ENCODE results near the gene AVPR1A. TPM values are rescaled to one million over a fixed set of nuclear protein-coding genes. Genes with fewer than 3 reads are reported as not detected.
"Not testable (repeated sequence)": the region's sequence is repeated elsewhere in the genome, so short reads cannot be mapped to it uniquely, and the experiment has no call there.

AVPR1A gene
- total RNA-seq, 1 experiment from 2014 or later, result not detected

- CTCF ChIA-PET, result no interaction called here
These were observed 19.3 kb upstream of the AVPR1A start for GRCh38 chr12:63170321-63170720.

GRCh38 chr12:63167741-63168140 lies 16.7 kb upstream of the AVPR1A start:
- H3K36me3 Mint-ChIP-seq (ENCODE audit: insufficient read depth, unreplicated experiment); H3K9me3 Mint-ChIP-seq (ENCODE audit: unreplicated experiment); BruUV-seq (replicated peaks); H3K36me3 ChIP-seq (ENCODE audit: control insufficient read depth, insufficient read depth, low read length); H3K4me3 ChIP-seq (ENCODE audit: low read depth, low read length); H3K9me3 ChIP-seq; H3K27ac Mint-ChIP-seq (ENCODE audit: unreplicated experiment); H3K4me1 Mint-ChIP-seq (ENCODE audit: low read depth, unreplicated experiment); H3K27me3 Mint-ChIP-seq (ENCODE audit: insufficient read depth, unreplicated experiment); H3K4me1 ChIP-seq; DNase-seq; CTCF ChIA-PET; H3K4me3 Mint-ChIP-seq (ENCODE audit: unreplicated experiment); H3K27me3 ChIP-seq (replicated peaks; ENCODE audit: control insufficient read depth, insufficient read depth, low read length); intact Hi-C loops (cut with micrococcal nuclease; ENCODE audit: unreplicated experiment); POLR2A ChIA-PET: not testable (repeated sequence)

More at GRCh38 chr12:63170321-63170720, 19.3 kb upstream of the AVPR1A start:
- POLR2A ChIA-PET, result no interaction called here
- Histone ChIP-seq H3K4me3 (ENCODE audit: low read depth, low read length) (no peak overlapping the region), H3K9me3 (0 out of 2 replicates have a peak, but pooled peaks cover 3% of the 10 kb centered on the region), H3K27me3 (replicated peaks; ENCODE audit: control insufficient read depth, insufficient read depth, low read length) (no peaks in the 10 kb centered on the region; the same call in 1 of the 2 replicates), H3K4me1 (no peaks in the 10 kb centered on the region), H3K36me3 (ENCODE audit: control insufficient read depth, insufficient read depth, low read length) (no peaks in the 10 kb centered on the region)
- no peak for DNase-seq
- no peak overlapping the region for H3K27ac Mint-ChIP-seq (ENCODE audit: unreplicated experiment)
- peaks cover 3% of the 10 kb centered on the region for H3K36me3 Mint-ChIP-seq (ENCODE audit: insufficient read depth, unreplicated experiment)
- no peaks in the 10 kb centered on the region for H3K4me1 Mint-ChIP-seq (ENCODE audit: low read depth, unreplicated experiment)
- peaks cover 7% of the 10 kb centered on the region for H3K9me3 Mint-ChIP-seq (ENCODE audit: unreplicated experiment)
- H3K4me3 Mint-ChIP-seq (ENCODE audit: unreplicated experiment), result no peak overlapping the region
- H3K27me3 Mint-ChIP-seq (ENCODE audit: insufficient read depth, unreplicated experiment), result no peaks in the 10 kb centered on the region
- BruUV-seq (replicated peaks), result no TSS peak
- intact Hi-C loops (cut with micrococcal nuclease; ENCODE audit: unreplicated experiment), result no loop called here
- no peak for TF ChIP-seq CTCF (IDR thresholded peaks at IDR 0.05; ENCODE audit: insufficient read depth in 1 of 2, low read depth in 1 of 2, low read length in 1 of 2, severe bottlenecking in 1 of 2, unreplicated experiment in 1 of 2)

GRCh38 chr12:63164911-63165310 lies 13.9 kb upstream of the AVPR1A start:
- ChIA-PET CTCF (no interaction called here), POLR2A (no interaction called here)
- H3K4me3 ChIP-seq (ENCODE audit: low read depth, low read length), result no peak overlapping the region
- no peak for TF ChIP-seq CTCF (IDR thresholded peaks at IDR 0.05; ENCODE audit: insufficient read depth in 1 of 2, low read depth in 1 of 2, low read length in 1 of 2, severe bottlenecking in 1 of 2, unreplicated experiment in 1 of 2)
- DNase-seq, result no peak
- H3K27ac Mint-ChIP-seq (ENCODE audit: unreplicated experiment), result no peak overlapping the region
- no peaks in the 10 kb centered on the region for H3K36me3 Mint-ChIP-seq (ENCODE audit: insufficient read depth, unreplicated experiment)
- no peaks in the 10 kb centered on the region for H3K4me1 Mint-ChIP-seq (ENCODE audit: low read depth, unreplicated experiment)
- no peak overlapping the region for H3K4me3 Mint-ChIP-seq (ENCODE audit: unreplicated experiment)
- H3K27me3 Mint-ChIP-seq (ENCODE audit: insufficient read depth, unreplicated experiment), result no peaks in the 10 kb centered on the region
- no peaks in the 10 kb centered on the region for H3K36me3 ChIP-seq (ENCODE audit: control insufficient read depth, insufficient read depth, low read length)
- no peaks in the 10 kb centered on the region for H3K4me1 ChIP-seq
- no peaks in the 10 kb centered on the region for H3K9me3 Mint-ChIP-seq (ENCODE audit: unreplicated experiment)
- no peaks in the 10 kb centered on the region for H3K9me3 ChIP-seq
- H3K27me3 ChIP-seq (replicated peaks; ENCODE audit: control insufficient read depth, insufficient read depth, low read length), result no peaks in the 10 kb centered on the region
- intact Hi-C loops (cut with micrococcal nuclease; ENCODE audit: unreplicated experiment), result no loop called here
- no TSS peak for BruUV-seq (replicated peaks)

GRCh38 chr12:63163541-63163940 lies 12.5 kb upstream of the AVPR1A start:
- H3K27me3 ChIP-seq (replicated peaks; ENCODE audit: control insufficient read depth, insufficient read depth, low read length), result no peaks in the 10 kb centered on the region
- intact Hi-C loops (cut with micrococcal nuclease; ENCODE audit: unreplicated experiment), result no loop called here
- H3K27ac Mint-ChIP-seq (ENCODE audit: unreplicated experiment), result no peak overlapping the region
- no peak overlapping the region for H3K4me3 Mint-ChIP-seq (ENCODE audit: unreplicated experiment)
- no peak for DNase-seq
- H3K4me3 ChIP-seq (ENCODE audit: low read depth, low read length), result no peak overlapping the region
- no peaks in the 10 kb centered on the region for H3K36me3 Mint-ChIP-seq (ENCODE audit: insufficient read depth, unreplicated experiment)
- ChIA-PET CTCF (no interaction called here), POLR2A (no interaction called here)
- no peak for TF ChIP-seq CTCF (IDR thresholded peaks at IDR 0.05; ENCODE audit: insufficient read depth in 1 of 2, low read depth in 1 of 2, low read length in 1 of 2, severe bottlenecking in 1 of 2, unreplicated experiment in 1 of 2)
- no peaks in the 10 kb centered on the region for H3K4me1 Mint-ChIP-seq (ENCODE audit: low read depth, unreplicated experiment)
- H3K36me3 ChIP-seq (ENCODE audit: control insufficient read depth, insufficient read depth, low read length), result no peaks in the 10 kb centered on the region
- H3K9me3 Mint-ChIP-seq (ENCODE audit: unreplicated experiment), result no peaks in the 10 kb centered on the region
- H3K27me3 Mint-ChIP-seq (ENCODE audit: insufficient read depth, unreplicated experiment), result no peaks in the 10 kb centered on the region
- no TSS peak for BruUV-seq (replicated peaks)
- no peaks in the 10 kb centered on the region for H3K4me1 ChIP-seq
- no peaks in the 10 kb centered on the region for H3K9me3 ChIP-seq
